Camera-type eye (tissue), 1 donor: ENCODE results near the gene PHLDA2. TPM values are rescaled to one million over a fixed set of nuclear protein-coding genes. Genes with fewer than 3 reads are reported as not detected.

Source experiments
- total RNA-seq: library from RNA; depleted of rRNA; stranded (reverse); fragments of >200 nt; gene quantifications from one replicate; pipeline ENCODE4 v1.2.3, GENCODE V29; 2014

PHLDA2 gene
- not detected for total RNA-seq

GRCh38 chr11:2928605-2929530 is at the start of gene PHLDA2:
Gene PHLDA2 (minus strand): TSS chr11:2929420. CDS start chr11:2929364, 56 bp downstream.

GRCh38 chr11:2885678-2886081 is 43.5 kb downstream of the PHLDA2 start, which contains the start of gene CDKN1C:
Gene CDKN1C (minus strand): TSS chr11:2885775. CDS start chr11:2885456, 319 bp downstream.

Other genes with a start within 250 kb of the PHLDA2 start
- gene KCNQ1OT1, start 229.4 kb downstream of the PHLDA2 start, total RNA-seq: 10.4 TPM
- 118 TPM for gene CDKN1C, start 43.6 kb downstream of the PHLDA2 start, total RNA-seq
- gene NAP1L4, start 62.9 kb upstream of the PHLDA2 start, total RNA-seq: 232 TPM
- gene CARS1, start 128.0 kb upstream of the PHLDA2 start, total RNA-seq: 29.4 TPM
- gene OSBPL5, start 235.9 kb upstream of the PHLDA2 start, total RNA-seq: 30.2 TPM